K562 (cell line): Measurements from ENCODE around the gene MAN2A1. TPM values are rescaled to one million over a fixed set of nuclear protein-coding genes. Genes with fewer than 3 reads are reported as not detected.
A peak's percentile ranks its signal among the peaks of the same experiment; 100 is the strongest.

Source experiments
- CHD1 ChIP-seq: fragments of 200-600 bp; sonication (generic); IDR thresholded peaks from one replicate; pipeline ENCODE4 v1.6.1; 2012; ENCODE audit warnings: mild to moderate bottlenecking, moderate library complexity, low read length, inconsistent platforms
- ETS2 ChIP-seq: IDR thresholded peaks from 2 replicates; pipeline ENCODE4 v1.6.1; 2016; ENCODE audit warnings: borderline replicate concordance, missing genetic modification characterization, mild to moderate bottlenecking, moderate library complexity, missing compliant biosample characterization; ENCODE audit not compliant: poor library complexity, severe bottlenecking
- GABPA ChIP-seq: fragments of 200-800 bp; sonication (Bioruptor generic); conservative IDR thresholded peaks from 2 replicates; pipeline ENCODE4 v1.6.1; 2016; ENCODE audit warnings: low read depth, missing genetic modification characterization, missing compliant biosample characterization
- LCOR ChIP-seq: sonication (generic); formaldehyde crosslinking; IDR thresholded peaks from 2 replicates; pipeline ENCODE4 v1.8.0; 2022; ENCODE audit warnings: mild to moderate bottlenecking, missing genetic modification reagents
- NEUROD1 ChIP-seq: fragments of 150-350 bp; IDR thresholded peaks from 2 replicates; pipeline ENCODE4 v1.6.1; 2014; ENCODE audit warnings: borderline replicate concordance, low read length, low read depth; ENCODE audit not compliant: partially characterized antibody
- NFATC3 ChIP-seq: fragments of 450-650 bp; IDR thresholded peaks from 2 replicates; pipeline ENCODE4 v1.6.1; 2017; ENCODE audit warnings: mild to moderate bottlenecking
- NRF1 ChIP-seq, 2 experiments: fragments of 450-650 bp; IDR thresholded peaks in 1 of 2; conservative IDR thresholded peaks in 1 of 2; 2 replicates each; pipeline ENCODE4 v1.6.1; 2014; ENCODE audit warnings: mild to moderate bottlenecking in 2 of 2
- SMAD4 ChIP-seq: fragments of 250-450 bp; sonication (Bioruptor Pico); conservative IDR thresholded peaks from 2 replicates; pipeline ENCODE4 v1.8.0; 2021; ENCODE audit warnings: inconsistent platforms, mild to moderate bottlenecking, moderate library complexity
- TCF7L2 ChIP-seq: fragments of 150-350 bp; IDR thresholded peaks from 2 replicates; pipeline ENCODE4 v1.6.1; 2016; ENCODE audit warnings: low read depth, mild to moderate bottlenecking, low read length, moderate library complexity
- polyA plus RNA-seq, 8 experiments: library from polyadenylated mRNA; depleted of rRNA in 4 of 8; stranded (reverse) in 5 of 8; unstranded in 3 of 8; fragments of >200 nt; fragmentation: Nextera tagmentation in 2 of 8; fragmentation: Illumina TruSeq in 1 of 8; extraction: Ambion mirVana in 2 of 8; extraction: Trizol in 1 of 8; gene quantifications; 2 replicates each; pipeline versions ENCODE4 v1.2.1 to v1.2.3, GENCODE V29; 2011 to 2014; ENCODE audit warnings: inconsistent platforms in 1 of 8, missing spikeins in 1 of 8
- total RNA-seq, 7 experiments: library from RNA; depleted of rRNA in 6 of 7; stranded (reverse); fragments of >200 nt in 6 of 7; fragmentation: Illumina TruSeq in 2 of 7; extraction: Trizol in 2 of 7; gene quantifications; 2 replicates each; pipeline versions ENCODE4 v1.2.1 to v1.2.3, GENCODE V29; 2011 to 2021; ENCODE audit warnings: low replicate concordance in 1 of 7
- TF ChIP-seq, protein P1 (sequence below): fragments of 200-600 bp; sonication (generic); IDR thresholded peaks from one replicate; pipeline ENCODE4 v1.6.1; 2012; ENCODE audit warnings: mild to moderate bottlenecking, low read depth, low read length, inconsistent platforms
- TF ChIP-seq, protein P2 (sequence below): fragments of 250-450 bp; sonication (Bioruptor Pico); IDR thresholded peaks from 2 replicates; pipeline ENCODE4 v1.5.0; 2022; ENCODE audit warnings: mild to moderate bottlenecking
- TF ChIP-seq, protein P3 (sequence below), 2 experiments: fragments of 450-650 bp in 1 of 2; sonication (generic) in 1 of 2; formaldehyde crosslinking in 1 of 2; IDR thresholded peaks in 1 of 2; conservative IDR thresholded peaks in 1 of 2; 2 replicates each; pipeline versions ENCODE4 v1.6.1 to v1.8.1; 2016 to 2023; ENCODE audit warnings: mild to moderate bottlenecking in 2 of 2, moderate library complexity in 2 of 2, inconsistent platforms in 1 of 2, missing genetic modification reagents in 1 of 2

The MAN2A1 gene
- total and polyA plus RNA-seq, 9 of the 15 experiments (the other 6 are each of a cell fraction or from before 2014, with no cell fraction given) = 5.2 to 32.0 (median 19.8) TPM

DNA sequence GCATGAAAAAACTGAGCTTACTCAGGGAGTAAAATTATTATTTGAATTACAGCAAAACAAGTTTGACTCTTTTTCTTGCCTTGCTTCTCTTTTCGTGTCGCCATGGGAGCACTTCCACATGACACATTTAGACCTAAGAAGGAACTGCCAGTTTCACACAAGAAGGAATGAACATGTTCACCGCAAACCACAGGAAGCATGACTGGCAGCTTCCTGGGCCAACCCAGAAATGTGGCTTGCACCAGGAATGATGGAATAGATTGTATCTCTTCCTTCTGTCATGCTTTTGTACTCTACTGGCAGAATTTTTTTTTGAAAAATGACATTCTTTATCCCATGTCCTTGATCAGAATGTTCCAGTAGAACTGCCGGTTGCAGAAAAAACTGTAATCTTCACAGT, 32.9 kb upstream of the MAN2A1 start (continued):
- TF ChIP-seq, protein P1, sequence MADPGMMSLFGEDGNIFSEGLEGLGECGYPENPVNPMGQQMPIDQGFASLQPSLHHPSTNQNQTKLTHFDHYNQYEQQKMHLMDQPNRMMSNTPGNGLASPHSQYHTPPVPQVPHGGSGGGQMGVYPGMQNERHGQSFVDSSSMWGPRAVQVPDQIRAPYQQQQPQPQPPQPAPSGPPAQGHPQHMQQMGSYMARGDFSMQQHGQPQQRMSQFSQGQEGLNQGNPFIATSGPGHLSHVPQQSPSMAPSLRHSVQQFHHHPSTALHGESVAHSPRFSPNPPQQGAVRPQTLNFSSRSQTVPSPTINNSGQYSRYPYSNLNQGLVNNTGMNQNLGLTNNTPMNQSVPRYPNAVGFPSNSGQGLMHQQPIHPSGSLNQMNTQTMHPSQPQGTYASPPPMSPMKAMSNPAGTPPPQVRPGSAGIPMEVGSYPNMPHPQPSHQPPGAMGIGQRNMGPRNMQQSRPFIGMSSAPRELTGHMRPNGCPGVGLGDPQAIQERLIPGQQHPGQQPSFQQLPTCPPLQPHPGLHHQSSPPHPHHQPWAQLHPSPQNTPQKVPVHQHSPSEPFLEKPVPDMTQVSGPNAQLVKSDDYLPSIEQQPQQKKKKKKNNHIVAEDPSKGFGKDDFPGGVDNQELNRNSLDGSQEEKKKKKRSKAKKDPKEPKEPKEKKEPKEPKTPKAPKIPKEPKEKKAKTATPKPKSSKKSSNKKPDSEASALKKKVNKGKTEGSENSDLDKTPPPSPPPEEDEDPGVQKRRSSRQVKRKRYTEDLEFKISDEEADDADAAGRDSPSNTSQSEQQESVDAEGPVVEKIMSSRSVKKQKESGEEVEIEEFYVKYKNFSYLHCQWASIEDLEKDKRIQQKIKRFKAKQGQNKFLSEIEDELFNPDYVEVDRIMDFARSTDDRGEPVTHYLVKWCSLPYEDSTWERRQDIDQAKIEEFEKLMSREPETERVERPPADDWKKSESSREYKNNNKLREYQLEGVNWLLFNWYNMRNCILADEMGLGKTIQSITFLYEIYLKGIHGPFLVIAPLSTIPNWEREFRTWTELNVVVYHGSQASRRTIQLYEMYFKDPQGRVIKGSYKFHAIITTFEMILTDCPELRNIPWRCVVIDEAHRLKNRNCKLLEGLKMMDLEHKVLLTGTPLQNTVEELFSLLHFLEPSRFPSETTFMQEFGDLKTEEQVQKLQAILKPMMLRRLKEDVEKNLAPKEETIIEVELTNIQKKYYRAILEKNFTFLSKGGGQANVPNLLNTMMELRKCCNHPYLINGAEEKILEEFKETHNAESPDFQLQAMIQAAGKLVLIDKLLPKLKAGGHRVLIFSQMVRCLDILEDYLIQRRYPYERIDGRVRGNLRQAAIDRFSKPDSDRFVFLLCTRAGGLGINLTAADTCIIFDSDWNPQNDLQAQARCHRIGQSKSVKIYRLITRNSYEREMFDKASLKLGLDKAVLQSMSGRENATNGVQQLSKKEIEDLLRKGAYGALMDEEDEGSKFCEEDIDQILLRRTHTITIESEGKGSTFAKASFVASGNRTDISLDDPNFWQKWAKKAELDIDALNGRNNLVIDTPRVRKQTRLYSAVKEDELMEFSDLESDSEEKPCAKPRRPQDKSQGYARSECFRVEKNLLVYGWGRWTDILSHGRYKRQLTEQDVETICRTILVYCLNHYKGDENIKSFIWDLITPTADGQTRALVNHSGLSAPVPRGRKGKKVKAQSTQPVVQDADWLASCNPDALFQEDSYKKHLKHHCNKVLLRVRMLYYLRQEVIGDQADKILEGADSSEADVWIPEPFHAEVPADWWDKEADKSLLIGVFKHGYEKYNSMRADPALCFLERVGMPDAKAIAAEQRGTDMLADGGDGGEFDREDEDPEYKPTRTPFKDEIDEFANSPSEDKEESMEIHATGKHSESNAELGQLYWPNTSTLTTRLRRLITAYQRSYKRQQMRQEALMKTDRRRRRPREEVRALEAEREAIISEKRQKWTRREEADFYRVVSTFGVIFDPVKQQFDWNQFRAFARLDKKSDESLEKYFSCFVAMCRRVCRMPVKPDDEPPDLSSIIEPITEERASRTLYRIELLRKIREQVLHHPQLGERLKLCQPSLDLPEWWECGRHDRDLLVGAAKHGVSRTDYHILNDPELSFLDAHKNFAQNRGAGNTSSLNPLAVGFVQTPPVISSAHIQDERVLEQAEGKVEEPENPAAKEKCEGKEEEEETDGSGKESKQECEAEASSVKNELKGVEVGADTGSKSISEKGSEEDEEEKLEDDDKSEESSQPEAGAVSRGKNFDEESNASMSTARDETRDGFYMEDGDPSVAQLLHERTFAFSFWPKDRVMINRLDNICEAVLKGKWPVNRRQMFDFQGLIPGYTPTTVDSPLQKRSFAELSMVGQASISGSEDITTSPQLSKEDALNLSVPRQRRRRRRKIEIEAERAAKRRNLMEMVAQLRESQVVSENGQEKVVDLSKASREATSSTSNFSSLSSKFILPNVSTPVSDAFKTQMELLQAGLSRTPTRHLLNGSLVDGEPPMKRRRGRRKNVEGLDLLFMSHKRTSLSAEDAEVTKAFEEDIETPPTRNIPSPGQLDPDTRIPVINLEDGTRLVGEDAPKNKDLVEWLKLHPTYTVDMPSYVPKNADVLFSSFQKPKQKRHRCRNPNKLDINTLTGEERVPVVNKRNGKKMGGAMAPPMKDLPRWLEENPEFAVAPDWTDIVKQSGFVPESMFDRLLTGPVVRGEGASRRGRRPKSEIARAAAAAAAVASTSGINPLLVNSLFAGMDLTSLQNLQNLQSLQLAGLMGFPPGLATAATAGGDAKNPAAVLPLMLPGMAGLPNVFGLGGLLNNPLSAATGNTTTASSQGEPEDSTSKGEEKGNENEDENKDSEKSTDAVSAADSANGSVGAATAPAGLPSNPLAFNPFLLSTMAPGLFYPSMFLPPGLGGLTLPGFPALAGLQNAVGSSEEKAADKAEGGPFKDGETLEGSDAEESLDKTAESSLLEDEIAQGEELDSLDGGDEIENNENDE = no peak
- TF ChIP-seq NRF1 (conservative IDR thresholded peaks at IDR 0.05 in 1 of 2, IDR thresholded peaks at IDR 0.05 in 1 of 2) = no peak
- TF ChIP-seq ETS2 (tag) = no peak
- TF ChIP-seq, protein P2, sequence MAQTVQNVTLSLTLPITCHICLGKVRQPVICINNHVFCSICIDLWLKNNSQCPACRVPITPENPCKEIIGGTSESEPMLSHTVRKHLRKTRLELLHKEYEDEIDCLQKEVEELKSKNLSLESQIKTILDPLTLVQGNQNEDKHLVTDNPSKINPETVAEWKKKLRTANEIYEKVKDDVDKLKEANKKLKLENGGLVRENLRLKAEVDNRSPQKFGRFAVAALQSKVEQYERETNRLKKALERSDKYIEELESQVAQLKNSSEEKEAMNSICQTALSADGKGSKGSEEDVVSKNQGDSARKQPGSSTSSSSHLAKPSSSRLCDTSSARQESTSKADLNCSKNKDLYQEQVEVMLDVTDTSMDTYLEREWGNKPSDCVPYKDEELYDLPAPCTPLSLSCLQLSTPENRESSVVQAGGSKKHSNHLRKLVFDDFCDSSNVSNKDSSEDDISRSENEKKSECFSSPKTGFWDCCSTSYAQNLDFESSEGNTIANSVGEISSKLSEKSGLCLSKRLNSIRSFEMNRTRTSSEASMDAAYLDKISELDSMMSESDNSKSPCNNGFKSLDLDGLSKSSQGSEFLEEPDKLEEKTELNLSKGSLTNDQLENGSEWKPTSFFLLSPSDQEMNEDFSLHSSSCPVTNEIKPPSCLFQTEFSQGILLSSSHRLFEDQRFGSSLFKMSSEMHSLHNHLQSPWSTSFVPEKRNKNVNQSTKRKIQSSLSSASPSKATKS (CRISPR knock-in tag) = no peak
- TF ChIP-seq NFATC3 = no peak
- no peak for TF ChIP-seq CHD1
- peak; percentile 68 for TF ChIP-seq GABPA (tag)
- TF ChIP-seq LCOR = no peak
- TF ChIP-seq, protein P3, sequence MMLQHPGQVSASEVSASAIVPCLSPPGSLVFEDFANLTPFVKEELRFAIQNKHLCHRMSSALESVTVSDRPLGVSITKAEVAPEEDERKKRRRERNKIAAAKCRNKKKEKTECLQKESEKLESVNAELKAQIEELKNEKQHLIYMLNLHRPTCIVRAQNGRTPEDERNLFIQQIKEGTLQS (IDR thresholded peaks at IDR 0.05) = peak; percentile 53; the same call in 1 of the 2 replicates
- TF ChIP-seq, protein P3 (CRISPR knock-in tag; conservative IDR thresholded peaks at IDR 0.05) = no peak
- no peak for TF ChIP-seq SMAD4
- no peak for TF ChIP-seq TCF7L2
- TF ChIP-seq NEUROD1 = no peak
